ENCODE results near the gene PURB.

DNA sequence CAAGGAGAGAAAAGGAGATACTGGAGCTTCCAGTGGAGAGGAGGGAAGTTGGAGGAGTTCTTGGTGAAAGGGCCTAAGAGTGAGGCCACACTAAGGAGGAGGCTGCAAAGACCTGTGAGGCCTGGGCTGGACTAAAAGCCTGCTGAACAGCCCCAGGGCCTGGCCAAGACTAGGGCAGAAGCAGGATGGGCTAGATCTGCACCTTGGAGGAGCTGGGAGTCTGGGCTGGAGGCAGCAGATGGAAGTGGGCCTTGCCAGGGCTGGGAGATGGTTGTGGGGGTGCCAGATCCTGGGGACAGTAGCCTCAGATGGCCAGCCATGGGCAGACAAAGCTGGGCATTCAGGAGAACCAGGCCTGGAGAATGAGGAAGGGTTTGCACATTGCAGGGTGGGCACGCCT lies 6.5 kb upstream of the PURB start:
- TF ChIP-seq, protein P1, sequence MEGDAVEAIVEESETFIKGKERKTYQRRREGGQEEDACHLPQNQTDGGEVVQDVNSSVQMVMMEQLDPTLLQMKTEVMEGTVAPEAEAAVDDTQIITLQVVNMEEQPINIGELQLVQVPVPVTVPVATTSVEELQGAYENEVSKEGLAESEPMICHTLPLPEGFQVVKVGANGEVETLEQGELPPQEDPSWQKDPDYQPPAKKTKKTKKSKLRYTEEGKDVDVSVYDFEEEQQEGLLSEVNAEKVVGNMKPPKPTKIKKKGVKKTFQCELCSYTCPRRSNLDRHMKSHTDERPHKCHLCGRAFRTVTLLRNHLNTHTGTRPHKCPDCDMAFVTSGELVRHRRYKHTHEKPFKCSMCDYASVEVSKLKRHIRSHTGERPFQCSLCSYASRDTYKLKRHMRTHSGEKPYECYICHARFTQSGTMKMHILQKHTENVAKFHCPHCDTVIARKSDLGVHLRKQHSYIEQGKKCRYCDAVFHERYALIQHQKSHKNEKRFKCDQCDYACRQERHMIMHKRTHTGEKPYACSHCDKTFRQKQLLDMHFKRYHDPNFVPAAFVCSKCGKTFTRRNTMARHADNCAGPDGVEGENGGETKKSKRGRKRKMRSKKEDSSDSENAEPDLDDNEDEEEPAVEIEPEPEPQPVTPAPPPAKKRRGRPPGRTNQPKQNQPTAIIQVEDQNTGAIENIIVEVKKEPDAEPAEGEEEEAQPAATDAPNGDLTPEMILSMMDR (IDR thresholded peaks at IDR 0.05), result no peak
- no peak for TF ChIP-seq POLR2A (IDR thresholded peaks at IDR 0.05)
